CD4-positive, alpha-beta T cell (primary cell): Measurements from ENCODE around the gene COL6A5. TPM values are rescaled to one million over a fixed set of nuclear protein-coding genes. Genes with fewer than 3 reads are reported as not detected.

Source experiments
- ATAC-seq: fragments of 200-7000 bp; cut with Tn5 transposase; one replicate; pipeline ENCODE4 v1.10.0; 2022; ENCODE audit warnings: mild to moderate bottlenecking; ENCODE audit not compliant: poor library complexity
- CTCF ChIA-PET: fragments of 350-600 bp; sonication (Branson Sonifier 250); formaldehyde crosslinking; loops from one replicate; lab custom pipeline; 2021; ENCODE audit warnings: antibody characterized with exemption, inconsistent platforms; lab: Charles Lee
- POLR2A ChIA-PET: fragments of 350-600 bp; sonication (Branson Sonifier 250); formaldehyde crosslinking; loops from one replicate; lab custom pipeline; 2021; ENCODE audit warnings: antibody characterized with exemption, inconsistent platforms; lab: Charles Lee
- DNase-seq, 14 experiments: peaks; one replicate each; pipeline ENCODE4 v3.0.0-alpha.2; 2013 to 2020; ENCODE audit warnings: mixed read lengths in 2 of 14
- H3K27ac ChIP-seq, 2 donors: one replicate each; pipeline versions ENCODE4 v1.5.1 to v1.7.0; 2013; ENCODE audit warnings: low read length in 2 of 2, low read depth in 1 of 2, mild to moderate bottlenecking in 1 of 2
- H3K27me3 ChIP-seq, 2 experiments: 1 replicate in 1 of 2; 2 replicates in 1 of 2; pipeline versions ENCODE4 v1.6.1 to v1.7.0; 2013; ENCODE audit warnings: low read length in 2 of 2, control low read depth in 1 of 2, mild to moderate bottlenecking in 1 of 2, moderate library complexity in 1 of 2; ENCODE audit not compliant: insufficient read depth in 2 of 2, control insufficient read depth in 1 of 2
- H3K36me3 ChIP-seq: one replicate; pipeline ENCODE4 v1.6.1; 2013; ENCODE audit warnings: low read length, control low read depth; ENCODE audit not compliant: insufficient read depth
- H3K4me1 ChIP-seq: one replicate; pipeline ENCODE4 v1.6.1; 2013; ENCODE audit warnings: low read length, control low read depth; ENCODE audit not compliant: insufficient read depth
- H3K4me3 ChIP-seq: one replicate; pipeline ENCODE4 v1.5.1; 2013; ENCODE audit warnings: mild to moderate bottlenecking, low read length, moderate library complexity
- H3K9me3 ChIP-seq, 2 experiments: 1 replicate in 1 of 2; 2 replicates in 1 of 2; pipeline versions ENCODE4 v1.6.1 to v1.7.0; 2013; ENCODE audit warnings: low read length in 2 of 2, mild to moderate bottlenecking in 2 of 2, control low read depth in 1 of 2, moderate library complexity in 1 of 2; ENCODE audit not compliant: control insufficient read depth in 1 of 2, insufficient read depth in 1 of 2
- H3K27ac Mint-ChIP-seq: one replicate; pipeline ENCODE4 v1.8.0; 2020; ENCODE audit warnings: mixed read lengths
- H3K27me3 Mint-ChIP-seq: one replicate; pipeline ENCODE4 v1.8.0; 2021; ENCODE audit warnings: mixed read lengths
- H3K36me3 Mint-ChIP-seq: one replicate; pipeline ENCODE4 v1.8.0; 2021; ENCODE audit warnings: low read depth, mixed read lengths
- H3K4me1 Mint-ChIP-seq: one replicate; pipeline ENCODE4 v1.8.0; 2021; ENCODE audit warnings: low read depth, mixed read lengths
- H3K4me3 Mint-ChIP-seq: one replicate; pipeline ENCODE4 v1.8.0; 2020; ENCODE audit warnings: mild to moderate bottlenecking, mixed read lengths
- H3K9me3 Mint-ChIP-seq: one replicate; pipeline ENCODE4 v1.8.0; 2020; ENCODE audit warnings: mixed read lengths
- intact Hi-C, 2 experiments: fragments of 100-400 bp; cut with DNase I in 1 of 2; cut with micrococcal nuclease in 1 of 2; formaldehyde crosslinking; loops; one replicate each; pipeline versions ENCODE4 v1.15.1 to v1.9.0; 2023 to 2025; cut with DNase I, micrococcal nuclease
- polyA plus RNA-seq, 2 donors: library from polyadenylated mRNA; unstranded; fragments of 120-200 nt; gene quantifications; one replicate each; pipeline ENCODE4 v1.2.1, GENCODE V29; 2013
- total RNA-seq, 174 experiments: library from RNA in 2 of 174; stranded (reverse) in 2 of 174; gene quantifications; one replicate each; pipeline ENCODE4 v1.2.3 and lab custom pipeline; 2021 to 2026
- TF ChIP-seq, protein P1 (sequence below): fragments of 200-600 bp; IDR thresholded peaks from one replicate; pipeline ENCODE4 v1.8.0; 2022; ENCODE audit warnings: antibody characterized with exemption, mild to moderate bottlenecking

The COL6A5 gene, protein sequence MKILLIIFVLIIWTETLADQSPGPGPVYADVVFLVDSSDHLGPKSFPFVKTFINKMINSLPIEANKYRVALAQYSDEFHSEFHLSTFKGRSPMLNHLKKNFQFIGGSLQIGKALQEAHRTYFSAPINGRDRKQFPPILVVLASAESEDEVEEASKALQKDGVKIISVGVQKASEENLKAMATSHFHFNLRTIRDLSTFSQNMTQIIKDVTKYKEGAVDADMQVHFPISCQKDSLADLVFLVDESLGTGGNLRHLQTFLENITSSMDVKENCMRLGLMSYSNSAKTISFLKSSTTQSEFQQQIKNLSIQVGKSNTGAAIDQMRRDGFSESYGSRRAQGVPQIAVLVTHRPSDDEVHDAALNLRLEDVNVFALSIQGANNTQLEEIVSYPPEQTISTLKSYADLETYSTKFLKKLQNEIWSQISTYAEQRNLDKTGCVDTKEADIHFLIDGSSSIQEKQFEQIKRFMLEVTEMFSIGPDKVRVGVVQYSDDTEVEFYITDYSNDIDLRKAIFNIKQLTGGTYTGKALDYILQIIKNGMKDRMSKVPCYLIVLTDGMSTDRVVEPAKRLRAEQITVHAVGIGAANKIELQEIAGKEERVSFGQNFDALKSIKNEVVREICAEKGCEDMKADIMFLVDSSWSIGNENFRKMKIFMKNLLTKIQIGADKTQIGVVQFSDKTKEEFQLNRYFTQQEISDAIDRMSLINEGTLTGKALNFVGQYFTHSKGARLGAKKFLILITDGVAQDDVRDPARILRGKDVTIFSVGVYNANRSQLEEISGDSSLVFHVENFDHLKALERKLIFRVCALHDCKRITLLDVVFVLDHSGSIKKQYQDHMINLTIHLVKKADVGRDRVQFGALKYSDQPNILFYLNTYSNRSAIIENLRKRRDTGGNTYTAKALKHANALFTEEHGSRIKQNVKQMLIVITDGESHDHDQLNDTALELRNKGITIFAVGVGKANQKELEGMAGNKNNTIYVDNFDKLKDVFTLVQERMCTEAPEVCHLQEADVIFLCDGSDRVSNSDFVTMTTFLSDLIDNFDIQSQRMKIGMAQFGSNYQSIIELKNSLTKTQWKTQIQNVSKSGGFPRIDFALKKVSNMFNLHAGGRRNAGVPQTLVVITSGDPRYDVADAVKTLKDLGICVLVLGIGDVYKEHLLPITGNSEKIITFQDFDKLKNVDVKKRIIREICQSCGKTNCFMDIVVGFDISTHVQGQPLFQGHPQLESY (N-terminal part only)
- total RNA-seq (not detected), total RNA-seq (lab: John Stamatoyannopoulos, UW) (0 to 0.18 (median 0) reads per million in 172 experiments)
- polyA plus RNA-seq (2013, experiment 1 of 2), result not detected
- not detected for polyA plus RNA-seq (2013, experiment 2 of 2)

DNA sequence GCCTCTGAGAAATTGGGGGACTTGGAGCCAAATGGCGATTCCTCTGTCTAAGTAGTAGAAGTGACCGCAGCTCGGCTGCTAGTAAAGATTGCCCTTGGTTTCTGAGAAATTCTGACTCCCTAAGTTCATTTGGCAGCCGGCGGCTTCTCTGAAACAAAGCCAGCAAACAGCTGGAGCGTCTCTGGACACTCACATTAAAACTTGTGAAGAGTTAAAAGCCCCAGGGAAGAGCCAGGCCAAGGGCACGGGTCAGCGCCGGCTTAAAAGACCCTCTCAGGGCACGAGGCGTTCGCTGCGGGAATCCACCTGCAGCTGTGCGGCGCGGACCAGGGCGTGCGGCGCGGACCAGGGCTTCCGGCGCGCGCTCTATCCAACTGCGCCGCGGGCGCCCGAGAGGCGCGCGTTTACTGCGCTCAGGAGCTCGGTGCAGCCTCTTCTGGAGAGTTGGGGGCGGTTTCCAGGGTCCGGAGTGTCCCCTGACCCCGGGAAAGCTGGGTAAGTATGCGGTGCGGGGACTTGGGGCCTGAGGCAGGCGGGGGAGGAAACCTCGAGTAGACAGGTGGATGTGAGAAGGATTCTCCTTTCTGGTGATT, at the start of gene COL6A5:
Gene COL6A5 (plus strand): TSS at position 186 of the 593 bp plus-strand sequence. CDS start 27,967 bp downstream, outside the sequence.
- ATAC-seq, result no peak
- peaks cover 71% of the 10 kb centered on the region for H3K27me3 Mint-ChIP-seq
- DNase-seq, result no peak
- ChIA-PET POLR2A (no interaction called here), CTCF (no interaction called here)
- intact Hi-C loops, result no loop called here
- no peaks in the 10 kb centered on the region for H3K4me1 Mint-ChIP-seq
- Histone ChIP-seq H3K27ac (no peak within 1 kb of the TSS), H3K9me3 (peaks cover 0 to 4% of the 10 kb centered on the region in 2 experiments), H3K36me3 (no peaks in the 10 kb centered on the region), H3K4me1 (peaks cover 3% of the 10 kb centered on the region), H3K27me3 (peaks cover 17 to 34% of the 10 kb centered on the region in 2 experiments), H3K4me3 (no peak within 1 kb of the TSS)
- TF ChIP-seq, protein P1, sequence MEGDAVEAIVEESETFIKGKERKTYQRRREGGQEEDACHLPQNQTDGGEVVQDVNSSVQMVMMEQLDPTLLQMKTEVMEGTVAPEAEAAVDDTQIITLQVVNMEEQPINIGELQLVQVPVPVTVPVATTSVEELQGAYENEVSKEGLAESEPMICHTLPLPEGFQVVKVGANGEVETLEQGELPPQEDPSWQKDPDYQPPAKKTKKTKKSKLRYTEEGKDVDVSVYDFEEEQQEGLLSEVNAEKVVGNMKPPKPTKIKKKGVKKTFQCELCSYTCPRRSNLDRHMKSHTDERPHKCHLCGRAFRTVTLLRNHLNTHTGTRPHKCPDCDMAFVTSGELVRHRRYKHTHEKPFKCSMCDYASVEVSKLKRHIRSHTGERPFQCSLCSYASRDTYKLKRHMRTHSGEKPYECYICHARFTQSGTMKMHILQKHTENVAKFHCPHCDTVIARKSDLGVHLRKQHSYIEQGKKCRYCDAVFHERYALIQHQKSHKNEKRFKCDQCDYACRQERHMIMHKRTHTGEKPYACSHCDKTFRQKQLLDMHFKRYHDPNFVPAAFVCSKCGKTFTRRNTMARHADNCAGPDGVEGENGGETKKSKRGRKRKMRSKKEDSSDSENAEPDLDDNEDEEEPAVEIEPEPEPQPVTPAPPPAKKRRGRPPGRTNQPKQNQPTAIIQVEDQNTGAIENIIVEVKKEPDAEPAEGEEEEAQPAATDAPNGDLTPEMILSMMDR, result no peak
- H3K36me3 Mint-ChIP-seq, result no peaks in the 10 kb centered on the region
- H3K4me3 Mint-ChIP-seq, result no peak within 1 kb of the TSS
- H3K9me3 Mint-ChIP-seq, result no peaks in the 10 kb centered on the region
- H3K27ac Mint-ChIP-seq, result no peak within 1 kb of the TSS

DNA sequence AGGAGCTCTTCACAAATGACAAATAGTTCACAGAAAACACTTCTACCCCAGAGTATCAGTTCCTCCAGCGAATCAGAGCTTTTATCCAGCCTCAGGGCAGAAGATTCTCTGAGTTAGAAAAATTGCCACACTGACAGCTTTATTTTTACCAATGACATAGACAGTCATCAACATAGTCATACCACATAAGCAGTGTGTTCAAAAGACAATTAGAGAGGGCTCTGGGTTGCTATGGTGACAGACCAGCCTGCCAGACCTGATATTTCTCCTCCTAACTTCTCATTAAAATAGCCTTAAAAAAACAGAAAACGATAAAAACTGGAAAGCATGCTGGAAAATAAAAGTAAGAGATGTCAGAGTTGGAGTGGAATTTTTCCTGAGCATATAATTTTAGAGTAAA, 45.9 kb upstream of the COL6A5 start:
- intact Hi-C loops, result no loop called here
- H3K36me3 ChIP-seq, result no peaks in the 10 kb centered on the region
- Mint-ChIP-seq H3K9me3 (no peaks in the 10 kb centered on the region), H3K27me3 (peaks cover 27% of the 10 kb centered on the region), H3K27ac (no peak overlapping the region), H3K4me1 (no peaks in the 10 kb centered on the region), H3K36me3 (no peaks in the 10 kb centered on the region), H3K4me3 (no peak overlapping the region)
- no peaks in the 10 kb centered on the region for H3K4me1 ChIP-seq
- TF ChIP-seq, protein P1, result no peak
- H3K9me3 ChIP-seq, result no peaks in the 10 kb centered on the region
- no peak overlapping the region for H3K4me3 ChIP-seq
- H3K27ac ChIP-seq, result no peak overlapping the region
- ChIA-PET CTCF (no interaction called here), POLR2A (no interaction called here)
- H3K27me3 ChIP-seq, result no peaks in the 10 kb centered on the region
- ATAC-seq (no peak), DNase-seq (no peak)

DNA sequence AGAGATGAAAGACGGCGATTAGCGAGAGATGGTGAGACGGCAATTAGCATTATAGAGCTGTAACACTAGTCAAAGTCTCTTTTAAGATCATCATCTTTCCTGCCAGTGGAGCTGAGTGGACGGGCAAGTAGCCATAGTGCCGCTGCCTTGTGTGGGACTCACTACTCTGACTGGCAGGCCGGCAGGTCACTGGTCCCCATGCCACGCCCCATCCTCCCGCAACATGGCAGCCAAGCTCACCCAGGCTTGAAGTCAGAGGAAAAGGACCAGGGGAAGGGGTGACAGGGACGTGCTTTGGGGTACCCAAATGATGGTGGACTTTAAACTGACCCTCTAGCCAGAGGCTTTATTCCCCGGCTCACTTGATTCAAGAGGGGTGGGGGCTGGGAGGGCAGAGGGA, 44.6 kb upstream of the COL6A5 start:
- no peak for ATAC-seq
- CTCF ChIA-PET, result no interaction called here
- no peaks in the 10 kb centered on the region for H3K27me3 ChIP-seq
- H3K4me1 ChIP-seq, result no peaks in the 10 kb centered on the region
- no peak overlapping the region for H3K4me3 ChIP-seq
- TF ChIP-seq, protein P1, result no peak
- H3K9me3 Mint-ChIP-seq, result no peaks in the 10 kb centered on the region
- H3K36me3 Mint-ChIP-seq, result no peaks in the 10 kb centered on the region
- no peaks in the 10 kb centered on the region for H3K36me3 ChIP-seq
- POLR2A ChIA-PET, result no interaction called here
- intact Hi-C loops, result no loop called here
- no peak overlapping the region for H3K27ac ChIP-seq
- no peaks in the 10 kb centered on the region for H3K9me3 ChIP-seq
- no peak for DNase-seq
- no peak overlapping the region for H3K27ac Mint-ChIP-seq
- H3K4me1 Mint-ChIP-seq, result no peaks in the 10 kb centered on the region
- H3K27me3 Mint-ChIP-seq, result peaks cover 36% of the 10 kb centered on the region
- H3K4me3 Mint-ChIP-seq, result no peak overlapping the region
